Fibroblast of lung (primary cell): ENCODE results near the gene PDLIM7. TPM values are rescaled to one million over a fixed set of nuclear protein-coding genes. Genes with fewer than 3 reads are reported as not detected.

ENCODE experiments used
- DNase-seq, 2 donors: peaks; one replicate each; pipeline versions ENCODE4 v3.0.0 to v3.0.0-alpha.2; 2010; ENCODE audit warnings: low read depth in 2 of 2
- H2AFZ ChIP-seq: 2 replicates; pipeline ENCODE4 v1.5.1; 2012; ENCODE audit warnings: low read length, control low read depth, inconsistent platforms
- H3K27ac ChIP-seq: 2 replicates; pipeline ENCODE4 v1.5.1; 2011; ENCODE audit warnings: low read length, control low read depth; ENCODE audit not compliant: insufficient read depth
- H3K27me3 ChIP-seq: 2 replicates; pipeline ENCODE4 v1.5.1; 2011; ENCODE audit warnings: mild to moderate bottlenecking, low read length; ENCODE audit not compliant: control insufficient read depth, insufficient read depth
- H3K36me3 ChIP-seq: 2 replicates; pipeline ENCODE4 v1.5.1; 2011; ENCODE audit warnings: low read length; ENCODE audit not compliant: control insufficient read depth, insufficient read depth
- H3K4me1 ChIP-seq: 2 replicates; pipeline ENCODE4 v1.5.1; 2011; ENCODE audit warnings: low read length; ENCODE audit not compliant: control insufficient read depth, insufficient read depth; ENCODE audit errors: extremely low read depth
- H3K4me2 ChIP-seq: 2 replicates; pipeline ENCODE4 v1.5.1; 2011; ENCODE audit warnings: low read length, control low read depth; ENCODE audit not compliant: insufficient read depth; ENCODE audit errors: extremely low read depth
- H3K4me3 ChIP-seq, 4 experiments: fragments of 200-600 bp in 1 of 4; sonication (generic) in 1 of 4; replicated peaks in 1 of 4; 2 replicates each; pipeline ENCODE4 v1.5.1; 2011 to 2016; ENCODE audit warnings: low read length in 4 of 4, low read depth in 3 of 4, mild to moderate bottlenecking in 3 of 4, control low read depth in 2 of 4, inconsistent platforms in 1 of 4, mixed read lengths in 1 of 4; ENCODE audit not compliant: insufficient read depth in 1 of 4; ENCODE audit errors: control extremely low read depth in 1 of 4
- H3K79me2 ChIP-seq: 2 replicates; pipeline ENCODE4 v1.5.1; 2012; ENCODE audit warnings: mild to moderate bottlenecking, low read length, inconsistent platforms; ENCODE audit not compliant: control insufficient read depth, insufficient read depth
- H3K9ac ChIP-seq: 2 replicates; pipeline ENCODE4 v1.5.1; 2011; ENCODE audit warnings: mild to moderate bottlenecking, low read length, control low read depth; ENCODE audit not compliant: insufficient read depth
- H3K9me3 ChIP-seq: 2 replicates; pipeline ENCODE4 v1.5.1; 2012; ENCODE audit warnings: low read depth, low read length; ENCODE audit not compliant: control insufficient read depth, insufficient read depth
- H4K20me1 ChIP-seq: 2 replicates; pipeline ENCODE4 v1.5.1; 2011; ENCODE audit warnings: low read length; ENCODE audit not compliant: control insufficient read depth, insufficient read depth; ENCODE audit errors: extremely low read depth
- CTCF ChIP-seq, 2 donors: IDR thresholded peaks in 1 of 2; conservative IDR thresholded peaks in 1 of 2; 1 replicate in 1 of 2; 2 replicates in 1 of 2; pipeline ENCODE4 v1.5.1; 2011 to 2012; ENCODE audit warnings: low read length in 2 of 2, control low read depth in 1 of 2, inconsistent platforms in 1 of 2, low read depth in 1 of 2, mild to moderate bottlenecking in 1 of 2
- EZH2 ChIP-seq: IDR thresholded peaks from 2 replicates; pipeline ENCODE4 v1.5.1; 2012; ENCODE audit warnings: low read length, control low read depth, mild to moderate bottlenecking; ENCODE audit errors: missing control alignments
- polyA plus RNA-seq, 2 donors: library from polyadenylated mRNA; depleted of rRNA in 1 of 2; stranded (reverse) in 1 of 2; unstranded in 1 of 2; fragments of >200 nt; gene quantifications; 2 replicates each; pipeline ENCODE4 v1.2.1, GENCODE V29; 2011 to 2012; ENCODE audit warnings: missing spikeins in 1 of 2
- total RNA-seq: library from RNA; depleted of rRNA; stranded (reverse); fragments of >200 nt; gene quantifications from 2 replicates; pipeline ENCODE4 v1.2.1, GENCODE V29; 2014

Gene PDLIM7
- total and polyA plus RNA-seq, 2 donors (not counting 1 experiment from before 2014, with no cell fraction given): 65.2 to 245 TPM

DNA sequence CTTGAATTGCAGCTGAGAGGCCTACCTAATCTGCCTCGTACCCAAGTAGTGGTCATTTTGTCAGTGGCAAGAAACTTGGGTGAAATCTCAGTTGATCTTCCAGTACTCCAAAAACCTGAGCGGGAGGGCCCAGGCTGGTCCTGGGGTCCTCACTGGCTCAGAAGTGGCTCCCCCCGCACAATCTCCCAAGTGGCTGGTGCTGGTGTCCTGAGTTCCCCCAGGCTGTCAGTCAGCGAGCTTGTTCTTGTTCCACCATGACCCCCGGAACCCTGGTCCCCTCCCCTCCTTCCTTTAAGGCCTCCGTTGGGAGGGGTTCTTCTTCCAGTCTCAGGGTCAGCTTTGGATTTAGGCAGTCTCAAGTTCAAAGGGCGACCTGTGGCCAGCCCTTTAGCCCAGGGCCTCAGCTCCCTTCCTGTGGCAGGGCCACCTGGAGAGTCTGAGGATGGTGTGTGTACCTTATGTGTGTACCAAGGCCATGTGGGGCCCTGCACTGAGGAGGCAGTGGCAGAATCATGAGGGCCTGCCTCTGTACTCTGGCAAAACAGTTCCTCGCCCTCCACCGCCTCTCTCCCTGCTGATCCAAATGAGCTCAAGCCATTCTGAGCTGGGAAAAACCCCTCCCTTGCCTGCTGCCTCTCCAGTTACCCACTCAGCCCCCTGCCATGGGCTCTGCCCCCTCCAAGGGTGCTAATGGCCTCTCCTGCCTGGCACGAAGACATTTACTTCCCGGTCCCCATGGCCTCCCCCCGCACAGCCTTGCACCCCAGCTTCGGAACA is 19.5 kb downstream of the PDLIM7 start:
- Histone ChIP-seq H3K27me3 (no peaks in the 10 kb centered on the region), H3K4me3 (no peak overlapping the region), H3K79me2 (no peaks in the 10 kb centered on the region), H3K9ac (no peak overlapping the region), H3K4me1 (peaks cover 31% of the 10 kb centered on the region), H3K36me3 (peaks cover 13% of the 10 kb centered on the region), H2AFZ (no peak overlapping the region), H3K4me2 (no peak overlapping the region), H3K27ac (no peak overlapping the region), H3K9me3 (no peaks in the 10 kb centered on the region), H4K20me1 (no peaks in the 10 kb centered on the region)
- TF ChIP-seq CTCF (conservative IDR thresholded peaks at IDR 0.05 in 1 of 2, IDR thresholded peaks at IDR 0.05 in 1 of 2; ENCODE audit: low read depth in 1 of 2, low read length in 2 of 2) (no peak), EZH2 (no peak)
- DNase-seq: peak in 1 of 2 donors; percentile 38

DNA sequence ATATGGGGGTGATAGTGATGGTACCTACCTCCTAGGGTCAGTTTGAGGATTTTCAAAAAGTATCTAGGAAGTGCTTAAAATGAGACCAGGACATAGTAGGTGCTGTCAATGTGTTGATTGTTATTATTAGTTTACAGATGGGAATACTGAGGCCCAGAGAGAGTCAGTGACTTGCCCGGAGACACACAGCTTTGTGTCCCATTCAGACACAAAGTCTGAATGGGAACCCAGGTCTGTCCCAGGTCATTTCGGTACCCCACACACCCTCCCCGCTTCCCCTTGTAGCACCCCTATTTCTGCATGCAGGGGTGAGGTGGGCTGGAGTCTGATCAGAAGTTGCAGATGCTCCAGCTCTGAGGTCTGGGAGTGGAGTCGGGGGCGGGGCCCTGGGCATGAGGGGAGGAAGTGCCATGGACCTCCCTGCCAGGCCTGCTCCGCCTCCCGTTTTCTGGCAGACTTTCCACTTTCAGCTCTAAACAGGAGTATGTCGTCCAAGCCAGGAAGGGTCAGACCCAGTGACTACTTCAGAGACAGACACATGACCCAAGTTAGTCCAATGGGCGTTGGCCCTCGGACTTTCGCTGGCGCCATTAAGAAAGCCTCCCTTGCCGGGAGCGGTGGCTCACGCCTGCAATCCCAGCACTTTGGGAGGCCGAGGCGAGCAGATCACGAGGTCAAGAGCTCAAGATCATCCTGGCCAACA is 20.7 kb downstream of the PDLIM7 start:
- H3K27ac ChIP-seq: no peak overlapping the region
- peaks cover 34% of the 10 kb centered on the region for H3K4me1 ChIP-seq
- H3K4me3 ChIP-seq: no peak overlapping the region
- no peaks in the 10 kb centered on the region for H3K27me3 ChIP-seq
- DNase-seq: peak; percentile 78 to 83
- H3K9ac ChIP-seq: no peak overlapping the region
- no peaks in the 10 kb centered on the region for H3K9me3 ChIP-seq
- H3K4me2 ChIP-seq: no peak overlapping the region
- H2AFZ ChIP-seq: no peak overlapping the region
- H3K79me2 ChIP-seq: peaks cover 10% of the 10 kb centered on the region
- peaks cover 9% of the 10 kb centered on the region for H3K36me3 ChIP-seq
- no peaks in the 10 kb centered on the region for H4K20me1 ChIP-seq
- TF ChIP-seq CTCF (conservative IDR thresholded peaks at IDR 0.05 in 1 of 2, IDR thresholded peaks at IDR 0.05 in 1 of 2; ENCODE audit: low read depth in 1 of 2, low read length in 2 of 2) (no peak), EZH2 (no peak)

DNA sequence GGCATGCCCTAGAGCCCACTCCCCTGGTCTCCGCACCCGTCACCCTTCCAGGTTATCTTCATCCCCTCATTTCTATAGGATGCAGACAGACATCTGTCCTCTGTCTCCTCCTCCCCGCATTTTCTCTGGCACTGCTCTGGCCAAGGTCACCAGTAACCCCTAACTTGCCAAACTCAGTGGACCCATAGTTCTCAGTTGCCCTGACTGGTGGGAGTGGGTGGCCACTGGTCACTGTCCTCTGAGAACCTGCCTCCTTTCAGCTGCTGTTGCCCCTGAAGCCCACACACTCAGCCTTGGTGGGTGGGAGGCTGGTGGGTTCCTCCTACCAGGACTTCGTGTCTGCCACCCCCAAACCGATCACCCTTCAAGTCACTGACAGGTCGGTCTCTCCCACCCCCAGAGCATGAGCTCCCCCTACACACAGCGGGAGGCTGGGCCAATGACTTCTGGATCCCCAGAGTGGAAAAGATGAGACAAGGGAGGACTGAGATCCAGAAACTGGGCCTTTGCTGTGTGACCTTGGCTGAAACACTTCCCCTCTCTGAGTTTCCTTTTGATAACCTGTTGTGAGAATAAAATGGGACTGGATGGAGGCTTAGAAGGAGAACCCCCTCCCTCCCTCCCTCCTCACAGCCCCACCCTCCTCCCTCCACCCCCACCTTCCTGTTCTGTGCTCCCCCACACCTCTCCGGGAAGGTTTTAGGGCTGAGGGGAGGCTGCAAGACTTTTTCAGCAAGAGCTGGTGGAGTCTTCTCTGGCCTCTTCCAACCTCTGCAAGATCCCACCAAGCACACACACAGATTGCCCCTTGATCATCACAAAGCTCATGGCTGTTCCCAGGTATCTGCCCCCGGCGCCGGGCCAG is 21.6 kb downstream of the PDLIM7 start:
- Histone ChIP-seq H3K4me1 (peaks cover 40% of the 10 kb centered on the region), H3K36me3 (peaks cover 6% of the 10 kb centered on the region), H3K4me3 (no peak overlapping the region), H3K27ac (no peak overlapping the region), H3K9me3 (no peaks in the 10 kb centered on the region), H4K20me1 (no peaks in the 10 kb centered on the region), H3K9ac (no peak overlapping the region), H2AFZ (no peak overlapping the region), H3K27me3 (no peaks in the 10 kb centered on the region), H3K4me2 (no peak overlapping the region), H3K79me2 (peaks cover 19% of the 10 kb centered on the region)
- TF ChIP-seq EZH2: no peak
- TF ChIP-seq CTCF (conservative IDR thresholded peaks at IDR 0.05 in 1 of 2, IDR thresholded peaks at IDR 0.05 in 1 of 2; ENCODE audit: low read depth in 1 of 2, low read length in 2 of 2): no peak
- DNase-seq: peak in 1 of 2 donors; percentile 50
